IPS-18c (cell line): ENCODE data around the gene UBE2J1.

ENCODE experiments used
- H3K4me3 ChIP-seq: 2 replicates; pipeline ENCODE4 v1.7.0; 2013; ENCODE audit warnings: low read depth, mild to moderate bottlenecking, low read length, moderate library complexity; ENCODE audit not compliant: insufficient read depth
- H3K9me3 ChIP-seq: one replicate; pipeline ENCODE4 v1.6.1; 2013; ENCODE audit warnings: mild to moderate bottlenecking, low read length, moderate library complexity; ENCODE audit not compliant: control insufficient read depth, insufficient read depth

UBE2J1 gene

DNA sequence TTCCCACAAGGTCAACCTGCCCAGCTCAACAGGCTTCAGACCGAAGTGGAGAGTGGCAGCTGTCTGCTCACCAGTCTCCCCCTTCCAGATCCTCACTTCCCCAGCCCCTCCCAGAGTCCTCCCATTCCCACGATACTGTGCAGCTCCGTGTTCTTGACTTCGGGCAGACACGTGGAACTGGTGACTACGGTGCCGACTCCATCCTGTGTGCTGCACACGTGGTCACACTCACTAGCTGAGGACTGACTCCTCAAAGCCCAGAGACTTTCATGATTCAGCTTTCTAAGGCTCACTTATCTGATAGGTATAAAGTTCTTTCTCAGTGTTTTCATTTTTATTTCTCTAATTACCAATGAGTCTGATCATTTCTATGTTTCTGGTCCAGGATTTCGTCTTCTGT, 69.8 kb downstream of the UBE2J1 start:
- no peak overlapping the region for H3K4me3 ChIP-seq
- H3K9me3 ChIP-seq = no peaks in the 10 kb centered on the region

DNA sequence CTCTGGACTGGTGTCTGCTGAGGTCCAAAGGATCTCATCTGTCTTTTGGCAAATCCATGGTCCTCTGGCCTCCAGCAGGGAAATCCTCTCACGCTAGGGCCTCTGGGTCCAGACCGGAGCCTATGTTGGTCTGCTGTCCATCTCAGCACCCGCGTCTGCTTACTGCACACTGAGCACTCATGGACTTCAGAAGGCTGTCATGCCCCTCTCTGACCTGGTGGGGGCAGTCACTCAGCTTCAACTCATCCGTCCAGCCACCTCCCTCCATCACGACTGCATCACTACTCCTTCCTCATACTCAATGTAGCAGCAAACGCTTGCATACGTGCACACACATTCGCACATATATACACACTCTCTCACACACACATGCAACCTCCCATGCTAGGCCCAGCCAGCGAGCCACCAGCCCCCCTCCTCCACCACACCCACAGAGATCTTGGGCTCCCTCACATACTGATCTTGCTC, 70.7 kb downstream of the UBE2J1 start:
- H3K4me3 ChIP-seq = no peak overlapping the region

DNA sequence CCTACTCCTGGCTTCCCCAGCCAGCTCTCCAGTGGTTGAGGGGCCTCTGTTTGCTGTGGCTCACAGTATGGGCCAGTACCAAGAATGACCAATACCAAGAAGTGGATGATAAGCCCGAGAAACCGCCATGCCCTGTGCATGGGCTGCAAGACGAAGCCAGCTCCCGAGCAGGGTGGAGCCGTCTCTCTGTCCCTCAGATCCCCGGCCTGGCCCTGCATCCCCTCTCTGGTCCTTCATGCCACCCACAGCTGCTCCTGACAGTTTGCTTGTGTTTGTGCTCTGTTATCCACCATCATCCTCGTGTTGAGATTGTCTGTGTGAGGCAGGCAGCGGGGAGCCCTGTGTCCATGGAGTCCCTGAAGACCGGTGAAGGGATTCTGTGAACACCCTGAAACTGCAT, 73.6 kb downstream of the UBE2J1 start:
- H3K9me3 ChIP-seq = no peaks in the 10 kb centered on the region
- no peak overlapping the region for H3K4me3 ChIP-seq

More for the DNA sequence above, 70.7 kb downstream of the UBE2J1 start:
- H3K9me3 ChIP-seq = no peaks in the 10 kb centered on the region
